GM12865 (cell line): ENCODE data around the gene EPB41L5.

Experiments used
- DNase-seq: peaks from one replicate; pipeline ENCODE4 v3.0.0; 2010; ENCODE audit warnings: low read depth
- H3K4me3 ChIP-seq: 2 replicates; pipeline ENCODE4 v1.5.1; 2011; ENCODE audit warnings: mild to moderate bottlenecking, low read depth, low read length, control low read depth
- TF ChIP-seq, protein P1 (sequence below): IDR thresholded peaks from 2 replicates; pipeline ENCODE4 v1.5.1; 2011; ENCODE audit warnings: low read length, control low read depth, low read depth, inconsistent platforms; ENCODE audit not compliant: insufficient read depth; ENCODE audit errors: missing control alignments

The EPB41L5 gene

DNA sequence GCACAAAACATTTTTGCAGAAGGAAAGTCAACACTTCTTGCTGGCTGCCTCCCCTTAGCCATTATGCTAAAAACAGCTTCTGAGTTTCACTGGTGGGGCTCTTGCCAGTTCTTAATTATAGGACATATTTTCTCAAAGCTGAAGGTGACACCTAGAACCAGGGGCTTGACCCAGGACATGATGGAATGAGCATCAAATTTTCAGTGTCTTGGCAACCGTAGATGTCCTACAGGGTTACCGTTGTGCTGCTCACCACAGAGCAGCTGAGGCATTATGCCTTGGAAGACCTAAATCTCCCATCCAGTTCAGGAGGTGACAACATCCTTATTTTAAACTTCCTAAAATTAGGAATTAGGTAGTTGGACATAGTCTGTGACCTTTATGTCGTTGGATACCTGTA, 163.6 kb downstream of the EPB41L5 start:
- H3K4me3 ChIP-seq: peak overlapping the region; percentile 69
- TF ChIP-seq, protein P1, sequence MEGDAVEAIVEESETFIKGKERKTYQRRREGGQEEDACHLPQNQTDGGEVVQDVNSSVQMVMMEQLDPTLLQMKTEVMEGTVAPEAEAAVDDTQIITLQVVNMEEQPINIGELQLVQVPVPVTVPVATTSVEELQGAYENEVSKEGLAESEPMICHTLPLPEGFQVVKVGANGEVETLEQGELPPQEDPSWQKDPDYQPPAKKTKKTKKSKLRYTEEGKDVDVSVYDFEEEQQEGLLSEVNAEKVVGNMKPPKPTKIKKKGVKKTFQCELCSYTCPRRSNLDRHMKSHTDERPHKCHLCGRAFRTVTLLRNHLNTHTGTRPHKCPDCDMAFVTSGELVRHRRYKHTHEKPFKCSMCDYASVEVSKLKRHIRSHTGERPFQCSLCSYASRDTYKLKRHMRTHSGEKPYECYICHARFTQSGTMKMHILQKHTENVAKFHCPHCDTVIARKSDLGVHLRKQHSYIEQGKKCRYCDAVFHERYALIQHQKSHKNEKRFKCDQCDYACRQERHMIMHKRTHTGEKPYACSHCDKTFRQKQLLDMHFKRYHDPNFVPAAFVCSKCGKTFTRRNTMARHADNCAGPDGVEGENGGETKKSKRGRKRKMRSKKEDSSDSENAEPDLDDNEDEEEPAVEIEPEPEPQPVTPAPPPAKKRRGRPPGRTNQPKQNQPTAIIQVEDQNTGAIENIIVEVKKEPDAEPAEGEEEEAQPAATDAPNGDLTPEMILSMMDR: no peak
- no peak for DNase-seq

DNA sequence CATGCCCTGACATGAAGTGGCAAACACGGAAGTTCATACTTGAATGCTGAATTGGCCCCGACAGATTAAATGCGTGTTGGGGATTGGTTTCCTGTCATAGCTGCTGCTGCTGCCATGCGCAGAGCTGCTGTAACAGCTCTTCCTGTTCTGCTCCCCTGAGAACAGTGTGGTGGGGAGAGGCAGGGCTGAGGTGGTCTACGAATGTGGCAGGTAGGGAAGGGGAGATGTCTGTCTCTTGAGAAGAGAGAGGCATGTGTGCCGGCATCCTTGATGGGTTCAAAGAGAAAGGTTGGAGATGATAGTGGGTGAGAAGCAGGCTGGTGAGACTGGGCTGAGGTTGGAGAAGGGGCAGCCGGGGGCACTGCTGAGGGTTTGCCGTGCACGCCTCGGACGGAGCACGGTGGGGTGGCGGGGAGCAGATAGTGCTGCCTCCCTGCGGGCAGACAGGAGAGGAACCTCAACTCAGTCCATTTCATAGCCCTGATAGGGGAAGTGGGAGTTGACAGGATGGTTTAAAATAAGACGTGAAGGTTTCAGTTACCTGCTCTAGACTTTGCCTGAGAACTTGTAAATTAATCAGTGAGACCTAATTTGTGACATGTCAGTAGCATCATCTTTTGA, 164.2 kb downstream of the EPB41L5 start:
- DNase-seq: peak; percentile 95

DNA sequence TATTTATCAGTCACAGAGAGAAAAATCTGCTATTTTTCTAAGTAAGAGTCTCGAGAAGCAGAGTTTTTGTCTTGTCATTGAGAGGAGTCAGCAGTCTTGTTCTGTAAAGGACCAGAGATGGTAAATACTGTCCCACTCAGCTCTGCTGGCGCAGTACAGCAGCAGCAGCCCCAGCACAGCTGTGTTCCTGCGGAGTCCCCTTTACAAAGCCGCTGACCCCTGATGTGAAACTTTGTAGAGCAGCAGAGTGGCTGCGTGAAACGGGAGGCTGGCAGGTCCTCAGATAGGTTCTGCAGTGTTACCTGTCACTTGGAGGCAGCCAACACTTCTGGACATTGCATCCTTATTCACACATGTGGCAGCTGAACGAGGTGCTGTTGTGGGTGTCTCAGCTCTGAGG, 165.1 kb downstream of the EPB41L5 start:
- TF ChIP-seq, protein P1: no peak
- H3K4me3 ChIP-seq: peak overlapping the region; percentile 69
- peak; percentile 48 for DNase-seq

More for the DNA sequence above, 164.2 kb downstream of the EPB41L5 start:
- peak overlapping the region; percentile 69 for H3K4me3 ChIP-seq
- TF ChIP-seq, protein P1: peak; percentile 76

DNA sequence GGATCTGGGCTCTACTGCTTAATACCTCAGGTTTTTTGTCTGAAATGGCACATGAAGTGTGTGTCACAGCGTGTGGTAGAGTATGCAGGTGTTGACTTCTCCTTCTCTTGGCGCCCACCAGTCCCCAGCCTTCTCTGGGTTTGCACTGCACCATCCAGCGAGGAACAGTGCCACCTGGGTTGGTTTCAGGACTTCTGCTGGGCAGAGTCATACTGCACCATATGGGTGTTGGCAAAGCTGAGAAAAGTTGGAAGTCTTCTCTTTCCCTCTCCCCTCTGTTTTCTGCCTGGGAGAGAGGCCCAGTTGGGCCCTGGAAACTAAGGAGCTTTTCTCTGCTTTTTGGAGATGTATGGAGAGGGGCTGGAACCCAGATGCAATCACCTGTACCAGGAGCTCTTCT, 166.5 kb downstream of the EPB41L5 start:
- TF ChIP-seq, protein P1: no peak

DNA sequence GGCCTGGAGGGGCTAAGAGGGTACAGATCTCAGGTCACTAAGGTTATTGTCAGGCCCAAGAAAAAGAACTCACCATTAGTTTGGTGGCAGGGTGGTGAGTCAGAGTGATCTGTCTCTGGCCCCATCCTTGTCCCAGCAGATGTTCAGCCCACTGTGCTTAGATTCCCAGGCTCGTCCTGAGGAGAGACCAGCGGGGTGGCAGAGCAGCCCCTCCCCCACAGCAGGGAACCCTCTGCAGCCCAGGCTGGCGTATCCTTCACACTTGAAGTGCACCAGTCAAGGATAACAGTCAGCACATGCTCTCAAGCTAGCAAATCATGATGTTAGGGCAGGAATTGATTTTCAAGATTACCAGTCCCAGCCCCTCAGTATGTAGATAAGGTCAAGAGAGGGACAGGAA, 167.2 kb downstream of the EPB41L5 start:
- TF ChIP-seq, protein P1: no peak
- DNase-seq: no peak

More for the DNA sequence above, 166.5 kb downstream of the EPB41L5 start:
- no peak overlapping the region for H3K4me3 ChIP-seq
- no peak for DNase-seq

DNA sequence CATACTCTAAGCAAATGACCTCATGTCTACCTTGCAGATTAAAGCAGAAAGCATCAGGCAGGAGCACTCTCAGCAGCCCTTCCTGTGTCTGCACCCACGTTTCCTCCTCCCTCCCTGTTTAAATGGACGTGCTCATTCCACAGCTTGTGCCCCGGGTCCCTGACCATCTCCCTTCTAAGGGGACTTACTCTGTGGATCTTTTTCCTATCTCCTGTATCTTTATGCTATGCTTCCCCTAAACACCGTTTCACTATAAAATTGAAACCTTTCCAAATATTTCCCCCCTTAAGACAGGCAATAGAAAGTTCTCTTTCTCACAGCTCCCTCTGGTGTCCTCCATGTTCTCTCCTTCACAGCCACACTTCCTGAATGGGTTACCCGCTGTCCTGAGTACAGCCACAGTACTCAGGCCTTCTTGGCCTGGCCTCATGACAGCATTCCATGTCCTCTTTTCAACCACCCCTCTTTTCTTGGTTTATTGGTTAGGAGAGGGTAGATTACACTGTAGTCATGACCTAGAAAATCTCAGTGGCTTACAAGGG, 169.2 kb downstream of the EPB41L5 start:
- H3K4me3 ChIP-seq: no peak overlapping the region
- DNase-seq: no peak
- TF ChIP-seq, protein P1: no peak

More for the DNA sequence above, 167.2 kb downstream of the EPB41L5 start:
- no peak overlapping the region for H3K4me3 ChIP-seq

DNA sequence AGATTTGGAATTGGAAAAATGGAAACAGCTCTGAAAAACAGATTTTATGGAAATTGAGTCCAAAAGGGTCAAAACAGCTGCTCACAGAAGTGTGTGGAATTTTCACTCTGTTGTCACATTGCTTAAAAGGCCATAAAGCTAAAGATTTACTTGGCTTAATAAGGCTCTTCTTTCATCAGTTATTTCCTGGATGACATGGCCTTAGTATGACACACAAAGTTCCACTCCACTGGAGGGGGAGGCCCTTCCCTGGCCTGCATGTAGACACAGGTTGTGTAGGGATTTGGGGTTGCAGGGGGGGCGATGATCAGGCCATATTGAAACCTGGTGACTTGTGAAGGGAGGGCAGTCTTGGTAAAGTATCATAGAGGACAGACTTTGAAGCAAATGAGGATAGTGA, 176.3 kb downstream of the EPB41L5 start:
- no peak overlapping the region for H3K4me3 ChIP-seq
- TF ChIP-seq, protein P1: no peak
- no peak for DNase-seq
